Loucy (cell line): ENCODE results near the gene ADAMTS12.

Source experiments
- H2AFZ ChIP-seq: fragments of 200-600 bp; sonication (generic); 2 replicates; pipeline ENCODE4 v1.6.0; 2016; ENCODE audit warnings: antibody characterized with exemption, mild to moderate bottlenecking, low read length, moderate library complexity
- H3F3A ChIP-seq: fragments of 200-600 bp; 2 replicates; pipeline ENCODE4 v1.6.0; 2016; ENCODE audit warnings: antibody characterized with exemption, low read depth, mild to moderate bottlenecking
- H3K27me3 ChIP-seq: fragments of 200-600 bp; sonication (generic); 2 replicates; pipeline ENCODE4 v1.6.1; 2014; ENCODE audit warnings: low read length, mild to moderate bottlenecking; ENCODE audit not compliant: insufficient read depth, poor library complexity, severe bottlenecking
- H3K36me3 ChIP-seq: fragments of 200-600 bp; sonication (generic); 2 replicates; pipeline ENCODE4 v1.6.1; 2016; ENCODE audit warnings: low read length; ENCODE audit not compliant: insufficient read depth
- H3K4me1 ChIP-seq: fragments of 200-600 bp; sonication (generic); 2 replicates; pipeline ENCODE4 v1.5.1; 2014; ENCODE audit warnings: low read length, mild to moderate bottlenecking; ENCODE audit not compliant: insufficient read depth, poor library complexity, severe bottlenecking
- H3K4me2 ChIP-seq: fragments of 200-600 bp; sonication (generic); 2 replicates; pipeline ENCODE4 v1.6.0; 2014; ENCODE audit warnings: antibody characterized with exemption, low read length, low read depth, mild to moderate bottlenecking; ENCODE audit not compliant: poor library complexity, severe bottlenecking
- H3K4me3 ChIP-seq: fragments of 200-600 bp; sonication (generic); 2 replicates; pipeline ENCODE4 v1.5.1; 2014; ENCODE audit warnings: low read length, mild to moderate bottlenecking, mixed read lengths; ENCODE audit not compliant: poor library complexity, severe bottlenecking
- H3K79me2 ChIP-seq: fragments of 200-600 bp; sonication (generic); 2 replicates; pipeline ENCODE4 v1.6.1; 2014; ENCODE audit warnings: low read length; ENCODE audit not compliant: insufficient read depth
- H3K9ac ChIP-seq: fragments of 200-600 bp; sonication (generic); 2 replicates; pipeline ENCODE4 v1.6.0; 2014; ENCODE audit warnings: mild to moderate bottlenecking, low read depth, low read length, moderate library complexity; ENCODE audit not compliant: poor library complexity, severe bottlenecking
- H3K9me2 ChIP-seq: fragments of 200-600 bp; sonication (generic); replicated peaks from 2 replicates; pipeline ENCODE4 v1.6.1; 2016; ENCODE audit warnings: low read depth, low read length, mixed read lengths
- H3K9me3 ChIP-seq: fragments of 200-600 bp; sonication (generic); 2 replicates; pipeline ENCODE4 v1.6.1; 2014; ENCODE audit warnings: mild to moderate bottlenecking, antibody characterized with exemption, low read length, low read depth; ENCODE audit not compliant: insufficient read depth
- H4K20me1 ChIP-seq: fragments of 200-600 bp; sonication (generic); 2 replicates; pipeline ENCODE4 v1.6.0; 2014; ENCODE audit warnings: antibody characterized with exemption, low read length, mild to moderate bottlenecking; ENCODE audit not compliant: insufficient read depth, poor library complexity, severe bottlenecking
- EZH2phosphoT487 ChIP-seq: fragments of 200-600 bp; IDR thresholded peaks from 2 replicates; pipeline ENCODE4 v1.6.1; 2018; ENCODE audit warnings: antibody characterized with exemption, mild to moderate bottlenecking, moderate library complexity, borderline replicate concordance
- TF ChIP-seq, protein P1 (sequence below): fragments of 200-600 bp; sonication (generic); conservative IDR thresholded peaks from 2 replicates; pipeline ENCODE4 v1.5.1; 2014; ENCODE audit warnings: mild to moderate bottlenecking, antibody characterized with exemption, low read length

The ADAMTS12 gene

DNA sequence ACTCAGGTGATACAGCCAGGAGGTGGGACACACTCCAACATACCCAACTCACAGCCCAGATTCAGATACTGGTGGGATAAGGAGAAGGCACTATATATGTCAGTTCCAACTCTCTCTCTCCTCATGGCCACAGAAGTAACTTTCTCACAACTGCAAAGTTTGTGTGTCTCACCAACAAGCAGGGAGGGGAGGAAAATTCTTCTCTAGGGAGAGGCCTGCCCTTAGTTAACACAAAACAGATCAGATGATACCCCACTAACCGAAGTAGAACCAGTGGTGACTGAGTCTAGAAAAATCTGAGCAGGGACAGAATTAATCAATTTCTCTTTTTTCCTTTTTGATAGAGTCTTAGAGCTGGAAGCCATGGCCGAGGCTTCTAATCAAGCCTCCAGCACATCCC is 133.1 kb downstream of the ADAMTS12 start:
- Histone ChIP-seq H3K36me3 (no peaks in the 10 kb centered on the region), H3K4me1 (peaks cover 13% of the 10 kb centered on the region), H3K27me3 (no peaks in the 10 kb centered on the region), H3K4me2 (no peak overlapping the region), H3F3A (no peaks in the 10 kb centered on the region), H2AFZ (no peak overlapping the region), H3K9me2 (no peaks in the 10 kb centered on the region), H3K79me2 (no peaks in the 10 kb centered on the region), H3K4me3 (no peak overlapping the region), H3K9ac (no peak overlapping the region), H3K9me3 (no peaks in the 10 kb centered on the region), H4K20me1 (no peaks in the 10 kb centered on the region)
- TF ChIP-seq, protein P1, sequence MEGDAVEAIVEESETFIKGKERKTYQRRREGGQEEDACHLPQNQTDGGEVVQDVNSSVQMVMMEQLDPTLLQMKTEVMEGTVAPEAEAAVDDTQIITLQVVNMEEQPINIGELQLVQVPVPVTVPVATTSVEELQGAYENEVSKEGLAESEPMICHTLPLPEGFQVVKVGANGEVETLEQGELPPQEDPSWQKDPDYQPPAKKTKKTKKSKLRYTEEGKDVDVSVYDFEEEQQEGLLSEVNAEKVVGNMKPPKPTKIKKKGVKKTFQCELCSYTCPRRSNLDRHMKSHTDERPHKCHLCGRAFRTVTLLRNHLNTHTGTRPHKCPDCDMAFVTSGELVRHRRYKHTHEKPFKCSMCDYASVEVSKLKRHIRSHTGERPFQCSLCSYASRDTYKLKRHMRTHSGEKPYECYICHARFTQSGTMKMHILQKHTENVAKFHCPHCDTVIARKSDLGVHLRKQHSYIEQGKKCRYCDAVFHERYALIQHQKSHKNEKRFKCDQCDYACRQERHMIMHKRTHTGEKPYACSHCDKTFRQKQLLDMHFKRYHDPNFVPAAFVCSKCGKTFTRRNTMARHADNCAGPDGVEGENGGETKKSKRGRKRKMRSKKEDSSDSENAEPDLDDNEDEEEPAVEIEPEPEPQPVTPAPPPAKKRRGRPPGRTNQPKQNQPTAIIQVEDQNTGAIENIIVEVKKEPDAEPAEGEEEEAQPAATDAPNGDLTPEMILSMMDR: no peak
- no peak for TF ChIP-seq EZH2phosphoT487

DNA sequence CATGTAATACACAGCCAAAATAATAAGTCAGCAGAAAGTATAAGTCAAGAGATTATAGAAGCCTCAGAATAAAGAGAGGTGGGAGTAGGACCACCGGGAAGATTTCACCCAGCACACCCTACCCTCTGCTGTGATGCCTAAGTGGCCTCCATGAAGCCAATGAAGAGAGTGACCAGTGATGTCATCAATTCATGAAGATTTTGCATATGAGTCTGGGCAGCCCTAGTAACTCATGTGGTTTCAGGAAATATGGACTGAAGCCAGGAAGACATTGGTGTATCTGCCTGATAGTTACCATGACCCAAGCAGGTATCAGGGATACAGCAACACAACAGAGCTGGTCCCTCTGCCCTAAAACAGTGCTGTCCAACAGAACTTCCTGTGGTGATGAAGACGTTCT is 135.3 kb downstream of the ADAMTS12 start:
- H3K36me3 ChIP-seq: no peaks in the 10 kb centered on the region
- H3K9me2 ChIP-seq: no peaks in the 10 kb centered on the region
- H3K4me2 ChIP-seq: no peak overlapping the region
- no peaks in the 10 kb centered on the region for H3K79me2 ChIP-seq
- TF ChIP-seq EZH2phosphoT487: no peak
- TF ChIP-seq, protein P1: no peak
- no peaks in the 10 kb centered on the region for H3K9me3 ChIP-seq
- H3K9ac ChIP-seq: no peak overlapping the region
- no peaks in the 10 kb centered on the region for H3K27me3 ChIP-seq
- no peak overlapping the region for H2AFZ ChIP-seq
- H3F3A ChIP-seq: no peaks in the 10 kb centered on the region
- no peaks in the 10 kb centered on the region for H4K20me1 ChIP-seq
- no peaks in the 10 kb centered on the region for H3K4me1 ChIP-seq
- no peak overlapping the region for H3K4me3 ChIP-seq

DNA sequence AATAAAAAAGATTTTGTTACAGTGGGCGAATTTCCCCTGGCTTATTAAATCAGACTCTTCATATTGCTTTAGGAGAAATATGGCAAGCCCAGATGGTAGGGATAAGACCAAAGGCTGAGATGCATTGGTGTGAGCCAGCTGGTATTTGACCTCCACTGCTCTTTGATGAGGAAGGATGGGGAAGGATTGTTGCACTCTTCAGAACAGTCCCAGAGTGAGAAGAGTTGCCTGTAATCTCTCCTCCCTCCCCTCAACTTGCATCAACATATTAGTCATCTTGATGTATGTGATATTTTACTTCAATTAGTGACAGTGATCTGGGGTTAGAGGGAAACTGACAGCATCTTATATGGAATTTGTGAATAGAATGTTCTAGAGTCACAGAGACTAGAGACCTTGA is 136.6 kb downstream of the ADAMTS12 start:
- Histone ChIP-seq H2AFZ (no peak overlapping the region), H3K4me2 (no peak overlapping the region), H3K9me2 (no peaks in the 10 kb centered on the region), H3K4me1 (no peaks in the 10 kb centered on the region), H3K36me3 (no peaks in the 10 kb centered on the region), H3K79me2 (no peaks in the 10 kb centered on the region), H3K27me3 (no peaks in the 10 kb centered on the region), H3K4me3 (no peak overlapping the region), H3K9ac (no peak overlapping the region), H4K20me1 (no peaks in the 10 kb centered on the region), H3K9me3 (no peaks in the 10 kb centered on the region), H3F3A (no peaks in the 10 kb centered on the region)
- no peak for TF ChIP-seq EZH2phosphoT487
- TF ChIP-seq, protein P1: no peak
